Tibial nerve (tissue), 4 donors: ENCODE measurements around the gene OSBPL3.

Experiments
- EP300 ChIP-seq, 2 donors: sonication (generic); formaldehyde crosslinking; IDR thresholded peaks; one replicate each; pipeline ENCODE4 v1.6.1; 2017; ENCODE audit warnings: antibody characterized with exemption in 2 of 2, mild to moderate bottlenecking in 1 of 2
- POLR2A ChIP-seq, 2 donors: fragments of 450-650 bp; IDR thresholded peaks; one replicate each; pipeline ENCODE4 v1.6.1; 2017; ENCODE audit warnings: antibody characterized with exemption in 2 of 2, mild to moderate bottlenecking in 2 of 2, moderate library complexity in 2 of 2
- TF ChIP-seq, protein P1 (sequence below), 5 experiments: fragments of 200-600 bp in 3 of 5; fragments of 450-650 bp in 2 of 5; sonication (generic) in 3 of 5; IDR thresholded peaks; one replicate each; pipeline ENCODE4 v1.5.1; 2016 to 2019; ENCODE audit warnings: antibody characterized with exemption in 5 of 5, mild to moderate bottlenecking in 3 of 5, moderate library complexity in 2 of 5

DNA sequence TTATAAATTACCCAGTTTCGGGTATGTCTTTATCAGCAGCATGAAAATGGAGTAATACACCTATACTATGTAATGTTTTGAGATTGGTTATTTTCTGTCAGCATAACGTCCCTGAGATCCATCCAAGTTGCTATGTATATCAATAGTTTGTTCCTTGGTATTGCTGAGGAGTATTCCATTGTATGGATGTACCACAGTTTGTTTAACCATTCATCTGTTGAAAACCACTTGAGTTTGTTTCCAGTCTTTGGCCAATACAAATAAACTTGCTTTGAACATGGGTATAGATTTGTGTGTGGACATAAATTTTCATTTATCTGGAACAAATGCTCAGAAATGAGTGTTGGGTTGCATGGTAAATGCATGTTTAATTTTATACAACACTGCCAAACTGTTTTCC is 119.4 kb downstream of the OSBPL3 start:
- TF ChIP-seq, protein P1, sequence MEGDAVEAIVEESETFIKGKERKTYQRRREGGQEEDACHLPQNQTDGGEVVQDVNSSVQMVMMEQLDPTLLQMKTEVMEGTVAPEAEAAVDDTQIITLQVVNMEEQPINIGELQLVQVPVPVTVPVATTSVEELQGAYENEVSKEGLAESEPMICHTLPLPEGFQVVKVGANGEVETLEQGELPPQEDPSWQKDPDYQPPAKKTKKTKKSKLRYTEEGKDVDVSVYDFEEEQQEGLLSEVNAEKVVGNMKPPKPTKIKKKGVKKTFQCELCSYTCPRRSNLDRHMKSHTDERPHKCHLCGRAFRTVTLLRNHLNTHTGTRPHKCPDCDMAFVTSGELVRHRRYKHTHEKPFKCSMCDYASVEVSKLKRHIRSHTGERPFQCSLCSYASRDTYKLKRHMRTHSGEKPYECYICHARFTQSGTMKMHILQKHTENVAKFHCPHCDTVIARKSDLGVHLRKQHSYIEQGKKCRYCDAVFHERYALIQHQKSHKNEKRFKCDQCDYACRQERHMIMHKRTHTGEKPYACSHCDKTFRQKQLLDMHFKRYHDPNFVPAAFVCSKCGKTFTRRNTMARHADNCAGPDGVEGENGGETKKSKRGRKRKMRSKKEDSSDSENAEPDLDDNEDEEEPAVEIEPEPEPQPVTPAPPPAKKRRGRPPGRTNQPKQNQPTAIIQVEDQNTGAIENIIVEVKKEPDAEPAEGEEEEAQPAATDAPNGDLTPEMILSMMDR (IDR thresholded peaks at IDR 0.05) = no peak
- TF ChIP-seq EP300 (IDR thresholded peaks at IDR 0.05) (no peak), POLR2A (IDR thresholded peaks at IDR 0.05) (no peak)
